Suprapubic skin (tissue), 4 donors: ENCODE results near the gene FOXK2. TPM values are rescaled to one million over a fixed set of nuclear protein-coding genes. Genes with fewer than 3 reads are reported as not detected.

ENCODE experiments used
- DNase-seq, 2 donors: peaks; one replicate each; pipeline ENCODE4 v3.0.0-alpha.2; 2019; ENCODE audit warnings: low spot score in 2 of 2
- H3K27ac ChIP-seq: fragments of 200-600 bp; sonication (generic); one replicate; pipeline ENCODE4 v1.5.1; 2019
- H3K27me3 ChIP-seq: fragments of 200-600 bp; sonication (generic); one replicate; pipeline ENCODE4 v1.5.1; 2019
- H3K36me3 ChIP-seq: fragments of 200-600 bp; sonication (generic); one replicate; pipeline ENCODE4 v1.5.1; 2019
- H3K4me1 ChIP-seq: fragments of 200-600 bp; sonication (generic); one replicate; pipeline ENCODE4 v1.5.1; 2019
- H3K4me3 ChIP-seq: fragments of 200-600 bp; sonication (generic); one replicate; pipeline ENCODE4 v1.5.1; 2019; ENCODE audit warnings: mild to moderate bottlenecking
- H3K9me3 ChIP-seq: fragments of 200-600 bp; sonication (generic); one replicate; pipeline ENCODE4 v1.5.1; 2019
- CTCF ChIP-seq, 2 donors: fragments of 200-600 bp in 1 of 2; fragments of 450-650 bp in 1 of 2; sonication (generic) in 1 of 2; IDR thresholded peaks; one replicate each; pipeline ENCODE4 v1.5.1; 2016 to 2019; ENCODE audit warnings: antibody characterized with exemption in 2 of 2, mild to moderate bottlenecking in 1 of 2, moderate library complexity in 1 of 2
- EP300 ChIP-seq: sonication (generic); formaldehyde crosslinking; IDR thresholded peaks from one replicate; pipeline ENCODE4 v1.6.1; 2017; ENCODE audit warnings: antibody characterized with exemption
- POLR2A ChIP-seq, 2 donors: fragments of 450-650 bp; IDR thresholded peaks; one replicate each; pipeline ENCODE4 v1.6.1; 2017; ENCODE audit warnings: antibody characterized with exemption in 2 of 2, mild to moderate bottlenecking in 2 of 2, moderate library complexity in 2 of 2
- POLR2AphosphoS5 ChIP-seq, 3 donors: sonication (generic); formaldehyde crosslinking; IDR thresholded peaks; one replicate each; pipeline ENCODE4 v1.6.1; 2017; ENCODE audit warnings: antibody characterized with exemption in 3 of 3
- whole genome bisulfite sequencing: methylation state at CpG from one replicate; pipeline ENCODE4 v1.1.5; 2018; 5-methylcytosine and 5-hydroxymethylcytosine counted together
- total RNA-seq, 4 donors: library from RNA; depleted of rRNA; stranded (reverse); fragments of >200 nt; gene quantifications; one replicate each; pipeline ENCODE4 v1.1.0, GENCODE V29; 2016

Gene FOXK2
- total RNA-seq, 4 donors from 2014 or later: 62.7 to 94.5 (median 78.4) TPM

- Histone ChIP-seq H3K4me1 (peaks cover 52% of the 10 kb centered on the region), H3K27me3 (no peaks in the 10 kb centered on the region), H3K9me3 (no peaks in the 10 kb centered on the region), H3K36me3 (no peaks in the 10 kb centered on the region), H3K27ac (no peak overlapping the region), H3K4me3 (no peak overlapping the region)
- no peak for TF ChIP-seq CTCF (IDR thresholded peaks at IDR 0.05)
- no peak for TF ChIP-seq POLR2AphosphoS5 (IDR thresholded peaks at IDR 0.05)
- TF ChIP-seq POLR2A (IDR thresholded peaks at IDR 0.05): no peak
- no peak for TF ChIP-seq EP300
- DNase-seq: no peak
- 86% methylated on average over 5 of the region's 5 CpGs for WGBS
Observed at GRCh38 chr17:82542439-82542838, 22.9 kb downstream of the FOXK2 start.

GRCh38 chr17:82544431-82545070 lies 25.0 kb downstream of the FOXK2 start:
- Histone ChIP-seq H3K27ac (peak overlapping the region; percentile 67), H3K36me3 (no peaks in the 10 kb centered on the region), H3K9me3 (no peaks in the 10 kb centered on the region), H3K4me3 (peak overlapping the region; percentile 18), H3K27me3 (no peaks in the 10 kb centered on the region), H3K4me1 (peaks cover 44% of the 10 kb centered on the region)
- DNase-seq: no peak
- TF ChIP-seq POLR2A (IDR thresholded peaks at IDR 0.05) (no peak), POLR2AphosphoS5 (IDR thresholded peaks at IDR 0.05) (no peak), CTCF (IDR thresholded peaks at IDR 0.05) (no peak), EP300 (no peak)
- WGBS: 58% methylated on average over 13 of the region's 16 CpGs

GRCh38 chr17:82545071-82545462 lies 25.5 kb downstream of the FOXK2 start:
- TF ChIP-seq POLR2A (IDR thresholded peaks at IDR 0.05) (no peak), EP300 (no peak), CTCF (IDR thresholded peaks at IDR 0.05) (no peak), POLR2AphosphoS5 (IDR thresholded peaks at IDR 0.05) (no peak)
- no peak for DNase-seq
- H3K27ac ChIP-seq: peak overlapping the region; percentile 67
- no peaks in the 10 kb centered on the region for H3K27me3 ChIP-seq
- WGBS: 70% methylated on average over 8 of the region's 8 CpGs
- H3K36me3 ChIP-seq: no peaks in the 10 kb centered on the region
- peaks cover 46% of the 10 kb centered on the region for H3K4me1 ChIP-seq
- no peaks in the 10 kb centered on the region for H3K9me3 ChIP-seq
- peak overlapping the region; percentile 18 for H3K4me3 ChIP-seq

GRCh38 chr17:82547981-82548380 lies 28.4 kb downstream of the FOXK2 start:
- DNase-seq: no peak
- Histone ChIP-seq H3K4me3 (no peak overlapping the region), H3K27me3 (no peaks in the 10 kb centered on the region), H3K36me3 (no peaks in the 10 kb centered on the region), H3K4me1 (peaks cover 54% of the 10 kb centered on the region), H3K9me3 (no peaks in the 10 kb centered on the region), H3K27ac (no peak overlapping the region)
- 95% methylated on average over 4 of the region's 4 CpGs for WGBS
- TF ChIP-seq POLR2A (IDR thresholded peaks at IDR 0.05) (no peak), EP300 (no peak), CTCF (IDR thresholded peaks at IDR 0.05) (no peak), POLR2AphosphoS5 (IDR thresholded peaks at IDR 0.05) (no peak)

GRCh38 chr17:82548681-82549303 lies 29.3 kb downstream of the FOXK2 start:
- peaks cover 56% of the 10 kb centered on the region for H3K4me1 ChIP-seq
- no peaks in the 10 kb centered on the region for H3K27me3 ChIP-seq
- WGBS: 33% methylated on average over 15 of the region's 15 CpGs
- DNase-seq: no peak
- peak overlapping the region; percentile 60 for H3K27ac ChIP-seq
- no peaks in the 10 kb centered on the region for H3K9me3 ChIP-seq
- no peaks in the 10 kb centered on the region for H3K36me3 ChIP-seq
- no peak overlapping the region for H3K4me3 ChIP-seq
- no peak for TF ChIP-seq CTCF (IDR thresholded peaks at IDR 0.05)
- no peak for TF ChIP-seq EP300
- TF ChIP-seq POLR2A (IDR thresholded peaks at IDR 0.05): no peak
- TF ChIP-seq POLR2AphosphoS5 (IDR thresholded peaks at IDR 0.05): no peak
